Measurements from ENCODE around the gene NRIP1.

Gene NRIP1

GRCh38 chr21:14923468-14923867 lies 141.3 kb downstream of the NRIP1 start:
- TF ChIP-seq CTCF (IDR thresholded peaks at IDR 0.05; ENCODE audit: borderline replicate concordance, insufficient read depth, low read depth, low read length), result no peak
- H3K4me3 ChIP-seq (ENCODE audit: low read depth, low read length), result no peak overlapping the region

GRCh38 chr21:14922980-14923379 lies 141.8 kb downstream of the NRIP1 start:
- H3K4me3 ChIP-seq (ENCODE audit: low read depth, low read length), result no peak overlapping the region
- no peak for TF ChIP-seq CTCF (IDR thresholded peaks at IDR 0.05; ENCODE audit: borderline replicate concordance, insufficient read depth, low read depth, low read length)

- no peak for TF ChIP-seq CTCF (IDR thresholded peaks at IDR 0.05; ENCODE audit: borderline replicate concordance, insufficient read depth, low read depth, low read length)
Measured at GRCh38 chr21:14918527-14918926, 146.3 kb downstream of the NRIP1 start.

GRCh38 chr21:14917762-14918161 lies 147.0 kb downstream of the NRIP1 start:
- H3K4me3 ChIP-seq (ENCODE audit: low read depth, low read length), result no peak overlapping the region
- TF ChIP-seq CTCF (IDR thresholded peaks at IDR 0.05; ENCODE audit: borderline replicate concordance, insufficient read depth, low read depth, low read length), result no peak

More at GRCh38 chr21:14918527-14918926, 146.3 kb downstream of the NRIP1 start:
- H3K4me3 ChIP-seq (ENCODE audit: low read depth, low read length), result no peak overlapping the region

- no peak overlapping the region for H3K4me3 ChIP-seq (ENCODE audit: low read depth, low read length)
- TF ChIP-seq CTCF (IDR thresholded peaks at IDR 0.05; ENCODE audit: borderline replicate concordance, insufficient read depth, low read depth, low read length), result no peak
Measured at GRCh38 chr21:14916676-14917141, 148.1 kb downstream of the NRIP1 start.

- no peak overlapping the region for H3K4me3 ChIP-seq (ENCODE audit: low read depth, low read length)
- TF ChIP-seq CTCF (IDR thresholded peaks at IDR 0.05; ENCODE audit: borderline replicate concordance, insufficient read depth, low read depth, low read length), result no peak
Measured at GRCh38 chr21:14913638-14914037, 151.2 kb downstream of the NRIP1 start.

- no peak for TF ChIP-seq CTCF (IDR thresholded peaks at IDR 0.05; ENCODE audit: borderline replicate concordance, insufficient read depth, low read depth, low read length)
Measured at GRCh38 chr21:14911351-14911750, 153.4 kb downstream of the NRIP1 start.

More at GRCh38 chr21:14911351-14911750, 153.4 kb downstream of the NRIP1 start:
- H3K4me3 ChIP-seq (ENCODE audit: low read depth, low read length), result no peak overlapping the region
